ENCODE results near the gene CEP41.

CEP41 gene

GRCh38 chr7:130365088-130365487, 75.7 kb downstream of the CEP41 start:
- Histone ChIP-seq H3K27me3 (ENCODE audit: control insufficient read depth, insufficient read depth, low read length) (no peaks in the 10 kb centered on the region), H3K27ac (ENCODE audit: low read length) (no peak overlapping the region), H3K36me3 (ENCODE audit: control insufficient read depth, low read depth, low read length) (no peaks in the 10 kb centered on the region), H3K9ac (ENCODE audit: low read length) (no peak overlapping the region), H3K4me1 (ENCODE audit: control insufficient read depth, low read depth, low read length) (peaks cover 11% of the 10 kb centered on the region), H3K9me3 (ENCODE audit: control insufficient read depth, low read depth, low read length) (no peaks in the 10 kb centered on the region), H3K4me3 (ENCODE audit: low read length) (no peak overlapping the region)

- no peak overlapping the region for H3K27ac ChIP-seq (ENCODE audit: low read length)
Observed at GRCh38 chr7:130364451-130364850, 76.4 kb downstream of the CEP41 start.

GRCh38 chr7:130363026-130363847, 77.6 kb downstream of the CEP41 start:
- Histone ChIP-seq H3K4me1 (ENCODE audit: control insufficient read depth, low read depth, low read length) (peaks cover 11% of the 10 kb centered on the region), H3K36me3 (ENCODE audit: control insufficient read depth, low read depth, low read length) (no peaks in the 10 kb centered on the region), H3K9me3 (ENCODE audit: control insufficient read depth, low read depth, low read length) (no peaks in the 10 kb centered on the region), H3K27me3 (ENCODE audit: control insufficient read depth, insufficient read depth, low read length) (no peaks in the 10 kb centered on the region), H3K9ac (ENCODE audit: low read length) (no peak overlapping the region), H3K4me3 (ENCODE audit: low read length) (no peak overlapping the region), H3K27ac (ENCODE audit: low read length) (no peak overlapping the region)

More at GRCh38 chr7:130364451-130364850, 76.4 kb downstream of the CEP41 start:
- no peak overlapping the region for H3K9ac ChIP-seq (ENCODE audit: low read length)
- no peak overlapping the region for H3K4me3 ChIP-seq (ENCODE audit: low read length)
- H3K36me3 ChIP-seq (ENCODE audit: control insufficient read depth, low read depth, low read length), result no peaks in the 10 kb centered on the region
- H3K4me1 ChIP-seq (ENCODE audit: control insufficient read depth, low read depth, low read length), result peaks cover 11% of the 10 kb centered on the region
- H3K9me3 ChIP-seq (ENCODE audit: control insufficient read depth, low read depth, low read length), result no peaks in the 10 kb centered on the region
- no peaks in the 10 kb centered on the region for H3K27me3 ChIP-seq (ENCODE audit: control insufficient read depth, insufficient read depth, low read length)

- no peaks in the 10 kb centered on the region for H3K9me3 ChIP-seq (ENCODE audit: control insufficient read depth, low read depth, low read length)
- H3K4me3 ChIP-seq (ENCODE audit: low read length), result no peak overlapping the region
- no peak overlapping the region for H3K27ac ChIP-seq (ENCODE audit: low read length)
- no peak overlapping the region for H3K9ac ChIP-seq (ENCODE audit: low read length)
- no peaks in the 10 kb centered on the region for H3K36me3 ChIP-seq (ENCODE audit: control insufficient read depth, low read depth, low read length)
- H3K27me3 ChIP-seq (ENCODE audit: control insufficient read depth, insufficient read depth, low read length), result no peaks in the 10 kb centered on the region
- H3K4me1 ChIP-seq (ENCODE audit: control insufficient read depth, low read depth, low read length), result peaks cover 11% of the 10 kb centered on the region
Observed at GRCh38 chr7:130362251-130362816, 78.5 kb downstream of the CEP41 start.

- no peaks in the 10 kb centered on the region for H3K9me3 ChIP-seq (ENCODE audit: control insufficient read depth, low read depth, low read length)
- H3K27me3 ChIP-seq (ENCODE audit: control insufficient read depth, insufficient read depth, low read length), result no peaks in the 10 kb centered on the region
- H3K36me3 ChIP-seq (ENCODE audit: control insufficient read depth, low read depth, low read length), result no peaks in the 10 kb centered on the region
- no peak overlapping the region for H3K27ac ChIP-seq (ENCODE audit: low read length)
- no peak overlapping the region for H3K4me3 ChIP-seq (ENCODE audit: low read length)
- peaks cover 15% of the 10 kb centered on the region for H3K4me1 ChIP-seq (ENCODE audit: control insufficient read depth, low read depth, low read length)
- no peak overlapping the region for H3K9ac ChIP-seq (ENCODE audit: low read length)
Observed at GRCh38 chr7:130361681-130362080, 79.1 kb downstream of the CEP41 start.

- no peaks in the 10 kb centered on the region for H3K9me3 ChIP-seq (ENCODE audit: control insufficient read depth, low read depth, low read length)
- H3K4me3 ChIP-seq (ENCODE audit: low read length), result no peak overlapping the region
- H3K9ac ChIP-seq (ENCODE audit: low read length), result no peak overlapping the region
- no peaks in the 10 kb centered on the region for H3K27me3 ChIP-seq (ENCODE audit: control insufficient read depth, insufficient read depth, low read length)
- peaks cover 21% of the 10 kb centered on the region for H3K4me1 ChIP-seq (ENCODE audit: control insufficient read depth, low read depth, low read length)
- no peak overlapping the region for H3K27ac ChIP-seq (ENCODE audit: low read length)
- H3K36me3 ChIP-seq (ENCODE audit: control insufficient read depth, low read depth, low read length), result no peaks in the 10 kb centered on the region
Observed at GRCh38 chr7:130360518-130360917, 80.3 kb downstream of the CEP41 start.

GRCh38 chr7:130359276-130359857, 81.4 kb downstream of the CEP41 start:
- no peak overlapping the region for H3K9ac ChIP-seq (ENCODE audit: low read length)
- H3K4me1 ChIP-seq (ENCODE audit: control insufficient read depth, low read depth, low read length), result peaks cover 15% of the 10 kb centered on the region
- H3K27me3 ChIP-seq (ENCODE audit: control insufficient read depth, insufficient read depth, low read length), result no peaks in the 10 kb centered on the region
- H3K36me3 ChIP-seq (ENCODE audit: control insufficient read depth, low read depth, low read length), result no peaks in the 10 kb centered on the region
- H3K27ac ChIP-seq (ENCODE audit: low read length), result no peak overlapping the region
- no peak overlapping the region for H3K4me3 ChIP-seq (ENCODE audit: low read length)
- no peaks in the 10 kb centered on the region for H3K9me3 ChIP-seq (ENCODE audit: control insufficient read depth, low read depth, low read length)

GRCh38 chr7:130358471-130358870, 82.3 kb downstream of the CEP41 start:
- Histone ChIP-seq H3K9ac (ENCODE audit: low read length) (no peak overlapping the region), H3K4me1 (ENCODE audit: control insufficient read depth, low read depth, low read length) (peaks cover 15% of the 10 kb centered on the region), H3K27ac (ENCODE audit: low read length) (no peak overlapping the region), H3K27me3 (ENCODE audit: control insufficient read depth, insufficient read depth, low read length) (no peaks in the 10 kb centered on the region), H3K9me3 (ENCODE audit: control insufficient read depth, low read depth, low read length) (no peaks in the 10 kb centered on the region), H3K4me3 (ENCODE audit: low read length) (no peak overlapping the region), H3K36me3 (ENCODE audit: control insufficient read depth, low read depth, low read length) (no peaks in the 10 kb centered on the region)

GRCh38 chr7:130356876-130357611, 83.8 kb downstream of the CEP41 start:
- Histone ChIP-seq H3K36me3 (ENCODE audit: control insufficient read depth, low read depth, low read length) (no peaks in the 10 kb centered on the region), H3K9ac (ENCODE audit: low read length) (no peak overlapping the region), H3K4me1 (ENCODE audit: control insufficient read depth, low read depth, low read length) (peaks cover 26% of the 10 kb centered on the region), H3K27me3 (ENCODE audit: control insufficient read depth, insufficient read depth, low read length) (peaks cover under 1% of the 10 kb centered on the region), H3K9me3 (ENCODE audit: control insufficient read depth, low read depth, low read length) (no peaks in the 10 kb centered on the region), H3K27ac (ENCODE audit: low read length) (no peak overlapping the region), H3K4me3 (ENCODE audit: low read length) (no peak overlapping the region)

GRCh38 chr7:130356121-130356875, 84.5 kb downstream of the CEP41 start:
- H3K4me1 ChIP-seq (ENCODE audit: control insufficient read depth, low read depth, low read length), result peaks cover 34% of the 10 kb centered on the region
- no peak overlapping the region for H3K27ac ChIP-seq (ENCODE audit: low read length)
- peaks cover 3% of the 10 kb centered on the region for H3K27me3 ChIP-seq (ENCODE audit: control insufficient read depth, insufficient read depth, low read length)
- no peak overlapping the region for H3K4me3 ChIP-seq (ENCODE audit: low read length)
- no peaks in the 10 kb centered on the region for H3K36me3 ChIP-seq (ENCODE audit: control insufficient read depth, low read depth, low read length)
- H3K9me3 ChIP-seq (ENCODE audit: control insufficient read depth, low read depth, low read length), result no peaks in the 10 kb centered on the region
- H3K9ac ChIP-seq (ENCODE audit: low read length), result no peak overlapping the region

GRCh38 chr7:130353196-130353595, 87.6 kb downstream of the CEP41 start:
- no peaks in the 10 kb centered on the region for H3K36me3 ChIP-seq (ENCODE audit: control insufficient read depth, low read depth, low read length)
- no peak overlapping the region for H3K27ac ChIP-seq (ENCODE audit: low read length)
- no peak overlapping the region for H3K4me3 ChIP-seq (ENCODE audit: low read length)
- no peaks in the 10 kb centered on the region for H3K9me3 ChIP-seq (ENCODE audit: control insufficient read depth, low read depth, low read length)
- H3K9ac ChIP-seq (ENCODE audit: low read length), result no peak overlapping the region
- H3K4me1 ChIP-seq (ENCODE audit: control insufficient read depth, low read depth, low read length), result peaks cover 42% of the 10 kb centered on the region
- H3K27me3 ChIP-seq (ENCODE audit: control insufficient read depth, insufficient read depth, low read length), result peaks cover 3% of the 10 kb centered on the region
